Lower lobe of right lung (tissue), 2 donors: ENCODE measurements around the gene CKM. TPM values are rescaled to one million over a fixed set of nuclear protein-coding genes. Genes with fewer than 3 reads are reported as not detected.

Source experiments
- ATAC-seq, 2 donors: fragments of 200-7000 bp; cut with Tn5 transposase; one replicate each; pipeline ENCODE4 v1.9.1; 2020 to 2022; ENCODE audit warnings: mild to moderate bottlenecking in 2 of 2, moderate library complexity in 2 of 2
- DNase-seq: peaks from one replicate; pipeline ENCODE4 v3.0.0-alpha.2; 2020
- H3K27ac ChIP-seq: fragments of 200-600 bp; one replicate; pipeline ENCODE4 v1.8.0; 2022
- H3K27me3 ChIP-seq: fragments of 200-600 bp; one replicate; pipeline ENCODE4 v1.8.0; 2022; ENCODE audit warnings: low read depth
- H3K36me3 ChIP-seq: fragments of 200-600 bp; one replicate; pipeline ENCODE4 v1.8.0; 2022; ENCODE audit warnings: mild to moderate bottlenecking
- H3K4me1 ChIP-seq: fragments of 200-600 bp; one replicate; pipeline ENCODE4 v1.8.0; 2022
- H3K4me3 ChIP-seq: fragments of 200-600 bp; one replicate; pipeline ENCODE4 v1.8.0; 2022; ENCODE audit warnings: mild to moderate bottlenecking
- H3K9me3 ChIP-seq: fragments of 200-600 bp; one replicate; pipeline ENCODE4 v1.8.0; 2022
- intact Hi-C: fragments of 100-400 bp; cut with DNase I; formaldehyde crosslinking; loops from one replicate; pipeline ENCODE4 v1.11.0; 2022
- total RNA-seq: library from RNA; stranded (reverse); fragmentation: NEBNext Ultra II Directional; extraction: Animal tissue kit (Norgen Biotek cat#: 25700); gene quantifications from one replicate; pipeline ENCODE4 v1.2.1, GENCODE V29; 2021
- TF ChIP-seq, protein P1 (sequence below): fragments of 200-600 bp; IDR thresholded peaks from one replicate; pipeline ENCODE4 v1.8.0; 2022; ENCODE audit warnings: antibody characterized with exemption, mild to moderate bottlenecking
- donor health status: DM: no; HTN: yes; CAD: no; lungs with severe emphysema.

The CKM gene
- total RNA-seq, 1 donor from 2014 or later = 0.24 TPM

DNA sequence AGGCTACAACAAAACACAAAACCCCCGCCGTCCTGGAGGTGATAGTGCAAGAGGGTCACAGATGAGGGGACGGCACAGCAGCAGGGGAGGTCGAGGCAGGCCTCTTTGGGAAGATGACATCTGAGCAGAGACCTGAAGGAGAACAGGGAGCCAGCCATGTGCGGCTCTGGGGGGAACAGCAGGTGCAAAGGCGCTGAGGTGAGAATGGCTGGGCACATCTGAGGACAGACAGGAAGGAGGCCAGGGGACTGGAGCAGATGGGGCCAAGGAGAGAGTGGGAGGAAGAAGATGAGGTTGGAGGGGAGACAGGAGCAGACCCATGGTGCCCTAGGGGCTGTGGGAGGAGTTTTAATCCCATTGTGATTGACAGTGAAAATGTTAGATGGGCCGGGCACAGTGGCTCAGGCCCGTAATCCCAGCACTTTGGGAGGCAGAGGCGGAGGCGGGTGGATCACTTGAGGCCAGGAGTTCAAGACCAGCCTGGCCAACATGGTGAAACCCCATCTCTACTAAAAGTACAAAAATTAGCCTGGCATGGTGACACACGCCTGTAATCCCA lies 1.8 kb upstream of the CKM start:
- Histone ChIP-seq H3K4me3 (no peak overlapping the region), H3K27me3 (peaks cover 44% of the 10 kb centered on the region), H3K4me1 (peaks cover 7% of the 10 kb centered on the region), H3K9me3 (no peaks in the 10 kb centered on the region), H3K27ac (no peak overlapping the region), H3K36me3 (no peaks in the 10 kb centered on the region)
- intact Hi-C loops = no loop called here
- TF ChIP-seq, protein P1, sequence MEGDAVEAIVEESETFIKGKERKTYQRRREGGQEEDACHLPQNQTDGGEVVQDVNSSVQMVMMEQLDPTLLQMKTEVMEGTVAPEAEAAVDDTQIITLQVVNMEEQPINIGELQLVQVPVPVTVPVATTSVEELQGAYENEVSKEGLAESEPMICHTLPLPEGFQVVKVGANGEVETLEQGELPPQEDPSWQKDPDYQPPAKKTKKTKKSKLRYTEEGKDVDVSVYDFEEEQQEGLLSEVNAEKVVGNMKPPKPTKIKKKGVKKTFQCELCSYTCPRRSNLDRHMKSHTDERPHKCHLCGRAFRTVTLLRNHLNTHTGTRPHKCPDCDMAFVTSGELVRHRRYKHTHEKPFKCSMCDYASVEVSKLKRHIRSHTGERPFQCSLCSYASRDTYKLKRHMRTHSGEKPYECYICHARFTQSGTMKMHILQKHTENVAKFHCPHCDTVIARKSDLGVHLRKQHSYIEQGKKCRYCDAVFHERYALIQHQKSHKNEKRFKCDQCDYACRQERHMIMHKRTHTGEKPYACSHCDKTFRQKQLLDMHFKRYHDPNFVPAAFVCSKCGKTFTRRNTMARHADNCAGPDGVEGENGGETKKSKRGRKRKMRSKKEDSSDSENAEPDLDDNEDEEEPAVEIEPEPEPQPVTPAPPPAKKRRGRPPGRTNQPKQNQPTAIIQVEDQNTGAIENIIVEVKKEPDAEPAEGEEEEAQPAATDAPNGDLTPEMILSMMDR = no peak
- ATAC-seq = no peak
- no peak for DNase-seq

DNA sequence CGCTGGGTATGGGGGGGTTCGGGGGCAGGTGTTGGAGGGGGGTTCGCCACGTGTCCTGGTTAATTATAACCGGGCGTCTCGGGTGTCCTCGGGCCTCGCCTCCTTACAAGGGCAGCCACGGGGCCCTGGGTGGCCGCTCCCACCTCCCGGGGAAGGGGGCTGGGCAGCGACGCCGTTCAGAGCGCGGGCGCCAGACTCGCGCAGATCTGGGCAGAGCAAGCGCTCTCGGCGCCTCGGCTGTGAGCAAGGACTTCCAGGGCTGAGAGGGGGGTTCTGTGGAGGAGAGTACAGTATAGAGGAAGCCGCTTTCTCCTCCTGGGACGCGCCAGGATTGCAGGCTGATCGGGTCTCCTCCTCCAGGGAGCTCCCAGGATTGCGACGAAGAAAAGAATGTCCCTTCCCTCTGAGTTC lies 1.0 kb upstream of the CKM start:
- H3K9me3 ChIP-seq = no peaks in the 10 kb centered on the region
- TF ChIP-seq, protein P1 = no peak
- H3K36me3 ChIP-seq = no peaks in the 10 kb centered on the region
- no peak overlapping the region for H3K4me3 ChIP-seq
- DNase-seq (no peak), ATAC-seq (peak in 1 of 2 donors; percentile 15)
- intact Hi-C loops = no loop called here
- H3K27ac ChIP-seq = no peak overlapping the region
- peaks cover 7% of the 10 kb centered on the region for H3K4me1 ChIP-seq
- peaks cover 44% of the 10 kb centered on the region for H3K27me3 ChIP-seq

DNA sequence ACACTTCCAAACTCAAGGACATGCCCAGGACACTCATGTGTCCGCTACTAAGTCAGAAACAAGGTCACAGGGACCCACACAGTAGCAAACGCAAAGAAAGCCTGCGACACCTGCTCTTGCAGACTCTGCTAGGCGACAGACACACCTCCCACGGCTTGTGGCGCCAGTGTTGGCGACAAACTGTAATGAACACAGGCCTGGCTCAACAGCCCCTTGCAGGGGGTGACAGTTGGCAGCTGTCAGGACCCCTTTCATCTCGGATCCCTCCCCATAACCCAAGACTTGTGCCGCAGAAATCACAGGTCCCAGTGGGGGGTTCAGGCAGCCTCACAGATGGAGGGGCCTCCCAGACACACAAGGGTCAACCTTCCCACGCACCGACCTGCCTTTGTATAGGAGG lies 364 bp downstream of the CKM start:
- H3K4me1 ChIP-seq = peaks cover 7% of the 10 kb centered on the region
- no peak overlapping the region for H3K4me3 ChIP-seq
- peaks cover 55% of the 10 kb centered on the region for H3K27me3 ChIP-seq
- TF ChIP-seq, protein P1 = no peak
- intact Hi-C loops = no loop called here
- no peaks in the 10 kb centered on the region for H3K36me3 ChIP-seq
- H3K27ac ChIP-seq = no peak overlapping the region
- ATAC-seq = no peak
- no peak for DNase-seq
- no peaks in the 10 kb centered on the region for H3K9me3 ChIP-seq

DNA sequence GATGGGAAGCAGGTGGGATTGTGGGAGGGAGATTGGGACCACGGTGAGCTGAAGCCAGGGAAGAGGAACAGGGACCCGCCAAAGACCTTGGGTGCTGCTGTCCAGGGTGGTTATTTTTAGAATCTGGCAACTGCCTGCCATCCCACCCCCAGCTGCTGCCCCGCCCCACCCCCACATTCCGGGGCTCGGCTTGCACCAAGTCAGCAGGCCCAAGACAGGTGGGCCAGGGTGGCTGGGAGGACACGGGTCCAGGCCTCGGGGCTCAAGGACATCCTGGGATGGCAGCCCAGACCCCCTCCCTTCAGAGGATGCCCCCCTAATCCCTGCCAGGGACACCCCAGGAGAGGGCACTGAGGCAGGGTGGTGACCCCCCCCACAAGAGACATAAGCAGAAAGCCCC lies 827 bp downstream of the CKM start:
- Histone ChIP-seq H3K27ac (no peak overlapping the region), H3K36me3 (no peaks in the 10 kb centered on the region), H3K27me3 (peaks cover 58% of the 10 kb centered on the region), H3K4me1 (peaks cover 7% of the 10 kb centered on the region), H3K9me3 (no peaks in the 10 kb centered on the region), H3K4me3 (no peak overlapping the region)
- intact Hi-C loops = no loop called here
- TF ChIP-seq, protein P1 = no peak
- no peak for ATAC-seq
- no peak for DNase-seq

DNA sequence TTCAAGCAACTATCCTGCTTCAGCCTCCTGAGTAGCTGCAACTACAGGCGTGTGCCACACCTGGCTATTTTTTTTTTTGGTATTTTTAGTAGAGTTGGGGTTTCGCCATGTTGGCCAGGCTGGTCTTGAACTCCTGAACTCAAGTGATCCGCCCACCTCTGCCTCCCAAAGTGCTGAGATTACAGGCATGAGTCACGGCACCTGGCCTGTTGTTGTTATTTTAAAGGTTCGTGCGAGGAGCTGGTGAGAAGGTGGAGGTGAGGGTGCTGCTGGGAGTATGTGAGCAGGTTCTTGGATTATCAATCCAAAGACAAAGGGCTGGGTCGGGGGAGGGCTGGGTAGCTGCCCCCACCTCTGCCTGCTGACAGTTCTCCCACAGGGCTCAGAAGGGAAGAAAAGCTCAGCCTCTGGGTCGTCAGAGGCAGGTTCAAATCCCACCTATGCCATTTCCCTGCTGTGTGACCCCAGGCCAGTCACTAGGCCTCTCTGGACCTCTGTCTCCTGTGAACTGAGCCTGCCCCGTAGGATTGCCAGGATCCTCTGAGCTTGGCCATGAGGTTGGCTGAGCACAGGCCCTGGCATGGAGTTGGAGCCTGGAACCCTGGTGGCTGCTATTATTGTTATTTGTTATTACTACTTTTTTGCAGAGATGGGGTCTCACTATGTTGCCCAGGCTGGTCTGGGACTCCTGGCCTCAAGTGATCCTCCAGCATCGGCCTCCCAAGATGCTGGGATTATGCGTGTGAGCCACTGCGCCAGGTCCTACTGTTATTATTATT lies 1.5 kb downstream of the CKM start:
- Histone ChIP-seq H3K27me3 (peaks cover 64% of the 10 kb centered on the region), H3K27ac (no peak overlapping the region), H3K4me3 (no peak overlapping the region), H3K9me3 (no peaks in the 10 kb centered on the region), H3K4me1 (peaks cover 7% of the 10 kb centered on the region), H3K36me3 (no peaks in the 10 kb centered on the region)
- intact Hi-C loops = no loop called here
- ATAC-seq (no peak), DNase-seq (no peak)
- TF ChIP-seq, protein P1 = no peak
